Gastroesophageal sphincter (tissue), 3 donors: Measurements from ENCODE around the gene FNDC3B.

ENCODE experiments used
- CTCF ChIP-seq, 4 experiments: fragments of 200-600 bp in 2 of 4; fragments of 450-650 bp in 2 of 4; sonication (generic) in 1 of 4; IDR thresholded peaks; one replicate each; pipeline ENCODE4 v1.5.1; 2017 to 2019; ENCODE audit warnings: antibody characterized with exemption in 4 of 4, mild to moderate bottlenecking in 2 of 4, moderate library complexity in 2 of 4
- EP300 ChIP-seq: sonication (generic); formaldehyde crosslinking; IDR thresholded peaks from one replicate; pipeline ENCODE4 v1.6.1; 2017; ENCODE audit warnings: antibody characterized with exemption, mild to moderate bottlenecking

- TF ChIP-seq CTCF (IDR thresholded peaks at IDR 0.05) (no peak), EP300 (no peak)
Measured at GRCh38 chr3:172346161-172346560, 306.8 kb downstream of the FNDC3B start.
